Activated B cell treated with CpG ODN at 0.5 μM for 24 hours (primary cell): Measurements from ENCODE around the gene OBSCN. TPM values are rescaled to one million over a fixed set of nuclear protein-coding genes. Genes with fewer than 3 reads are reported as not detected.

Experiments used
- ATAC-seq: fragments of 200-7000 bp; cut with Tn5 transposase; one replicate; pipeline ENCODE4 v1.10.0; 2021; ENCODE audit warnings: low read depth, mild to moderate bottlenecking, moderate library complexity
- CTCF ChIA-PET: fragments of 350-600 bp; sonication (Branson Sonifier 250); formaldehyde crosslinking; loops from one replicate; lab custom pipeline; 2021; ENCODE audit warnings: antibody characterized with exemption; lab: Charles Lee
- POLR2A ChIA-PET: fragments of 350-600 bp; sonication (Branson Sonifier 250); formaldehyde crosslinking; loops from one replicate; lab custom pipeline; 2021; ENCODE audit warnings: antibody characterized with exemption; lab: Charles Lee
- DNase-seq: peaks from one replicate; pipeline ENCODE4 v3.0.0; 2022
- H3K27ac Mint-ChIP-seq: one replicate; pipeline ENCODE4 v1.8.0; 2020; ENCODE audit warnings: mixed read lengths
- H3K27me3 Mint-ChIP-seq: one replicate; pipeline ENCODE4 v1.8.0; 2021; ENCODE audit warnings: mixed read lengths
- H3K36me3 Mint-ChIP-seq: one replicate; pipeline ENCODE4 v1.8.0; 2021; ENCODE audit warnings: low read depth, mixed read lengths
- H3K4me1 Mint-ChIP-seq: one replicate; pipeline ENCODE4 v1.8.0; 2021; ENCODE audit warnings: mixed read lengths
- H3K4me3 Mint-ChIP-seq: one replicate; pipeline ENCODE4 v1.8.0; 2020; ENCODE audit warnings: mild to moderate bottlenecking, mixed read lengths
- H3K9me3 Mint-ChIP-seq: one replicate; pipeline ENCODE4 v1.8.0; 2020; ENCODE audit warnings: mixed read lengths
- CTCF ChIP-seq: fragments of 200-600 bp; IDR thresholded peaks from one replicate; pipeline ENCODE4 v1.8.0; 2022; ENCODE audit warnings: antibody characterized with exemption, mild to moderate bottlenecking
- intact Hi-C: fragments of 100-400 bp; cut with micrococcal nuclease; formaldehyde crosslinking; loops from one replicate; pipeline ENCODE4 v1.15.1; 2024
- total RNA-seq: library from RNA; stranded (reverse); gene quantifications from 2 replicates; pipeline ENCODE4 v1.2.3, GENCODE V29; 2022

OBSCN gene
- total RNA-seq, 1 donor from 2014 or later = 19.8 TPM

- POLR2A ChIA-PET = no interaction called here
- H3K27ac Mint-ChIP-seq = no peak overlapping the region
- peak; percentile 13 for DNase-seq
Measured at GRCh38 chr1:228307218-228308023, 99.6 kb downstream of the OBSCN start.

GRCh38 chr1:228308085-228308601 lies 100.3 kb downstream of the OBSCN start:
- CTCF ChIA-PET = no interaction called here
- intact Hi-C loops = no loop called here

More at GRCh38 chr1:228307218-228308023, 99.6 kb downstream of the OBSCN start:
- no peak for TF ChIP-seq CTCF
- H3K4me3 Mint-ChIP-seq = no peak overlapping the region
- intact Hi-C loops = no loop called here
- H3K9me3 Mint-ChIP-seq = peaks cover 12% of the 10 kb centered on the region
- peaks cover 4% of the 10 kb centered on the region for H3K36me3 Mint-ChIP-seq
- H3K27me3 Mint-ChIP-seq = no peaks in the 10 kb centered on the region
- ATAC-seq = no peak
- H3K4me1 Mint-ChIP-seq = no peaks in the 10 kb centered on the region
- CTCF ChIA-PET = no interaction called here

GRCh38 chr1:228308628-228309325 lies 100.9 kb downstream of the OBSCN start:
- ChIA-PET CTCF (no interaction called here), POLR2A (no interaction called here)
- Mint-ChIP-seq H3K36me3 (no peaks in the 10 kb centered on the region), H3K4me1 (no peaks in the 10 kb centered on the region), H3K27ac (no peak overlapping the region), H3K9me3 (peaks cover 7% of the 10 kb centered on the region), H3K27me3 (no peaks in the 10 kb centered on the region), H3K4me3 (no peak overlapping the region)
- DNase-seq (no peak), ATAC-seq (no peak)
- intact Hi-C loops = loop anchor here (1.0 kb wide), 1 partner anchor 17 kb away; no protein-coding TSS in a partner anchor
- TF ChIP-seq CTCF = no peak

More at GRCh38 chr1:228308085-228308601, 100.3 kb downstream of the OBSCN start:
- POLR2A ChIA-PET = no interaction called here
- no peak overlapping the region for H3K27ac Mint-ChIP-seq
- no peak for DNase-seq
- ATAC-seq = no peak
- H3K4me1 Mint-ChIP-seq = no peaks in the 10 kb centered on the region
- no peak for TF ChIP-seq CTCF
- H3K27me3 Mint-ChIP-seq = no peaks in the 10 kb centered on the region
- H3K4me3 Mint-ChIP-seq = no peak overlapping the region
- H3K36me3 Mint-ChIP-seq = no peaks in the 10 kb centered on the region
- peaks cover 11% of the 10 kb centered on the region for H3K9me3 Mint-ChIP-seq

- intact Hi-C loops = loop anchor here (1.0 kb wide), 1 partner anchor 18 kb away; no protein-coding TSS in a partner anchor
- H3K27me3 Mint-ChIP-seq = no peaks in the 10 kb centered on the region
- TF ChIP-seq CTCF = no peak
- peak; percentile 7 for DNase-seq
- H3K27ac Mint-ChIP-seq = no peak overlapping the region
- H3K9me3 Mint-ChIP-seq = peaks cover 7% of the 10 kb centered on the region
- POLR2A ChIA-PET = no interaction called here
- no peaks in the 10 kb centered on the region for H3K4me1 Mint-ChIP-seq
- no peak overlapping the region for H3K4me3 Mint-ChIP-seq
- no peaks in the 10 kb centered on the region for H3K36me3 Mint-ChIP-seq
- CTCF ChIA-PET = no interaction called here
- ATAC-seq = no peak
Measured at GRCh38 chr1:228309326-228310067, 101.7 kb downstream of the OBSCN start.
